Astrocyte (in vitro differentiated cells and primary cell): Measurements from ENCODE around the gene CD33.

Experiments used
- CTCF ChIP-seq: IDR thresholded peaks from 2 replicates; pipeline ENCODE4 v1.5.1; 2011; ENCODE audit warnings: low read depth, mild to moderate bottlenecking, inconsistent platforms, low read length, moderate library complexity; ENCODE audit not compliant: insufficient read depth
- EZH2 ChIP-seq: IDR thresholded peaks from 2 replicates; pipeline ENCODE4 v1.6.1; 2012; ENCODE audit warnings: mild to moderate bottlenecking, low read length, inconsistent platforms; ENCODE audit not compliant: insufficient read depth

- TF ChIP-seq CTCF (no peak), EZH2 (no peak)
Observed at GRCh38 chr19:51282335-51282734, 57.5 kb downstream of the CD33 start.
